NCI-H128 (cell line): ENCODE data around the gene GALNT5.

Experiments used
- DNase-seq: peaks from one replicate; lab custom pipeline; 2025; ENCODE audit not compliant: unreplicated experiment; lab: John Stamatoyannopoulos, UW

Gene GALNT5

DNA sequence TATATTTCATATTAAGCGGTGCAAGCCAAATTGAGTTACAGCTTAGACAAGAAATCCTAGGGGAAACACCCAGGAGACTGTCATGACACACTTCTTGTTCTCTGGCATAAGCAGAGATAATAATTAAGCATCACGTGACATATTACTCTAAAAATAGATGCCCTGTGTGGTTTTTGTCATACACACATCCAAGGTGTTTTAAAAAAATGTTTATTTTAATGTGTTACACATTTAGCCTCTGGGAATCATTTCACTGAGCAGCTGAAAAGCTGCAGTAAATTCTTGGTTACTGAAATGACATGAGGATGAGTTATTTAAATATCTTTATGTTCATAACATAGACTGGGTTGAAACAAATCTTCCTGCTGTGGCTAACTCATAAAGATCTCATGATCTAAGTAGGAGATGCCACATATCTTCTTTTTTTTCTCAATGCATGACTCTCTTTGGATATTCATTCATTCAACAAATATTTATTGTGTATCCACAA, 106.2 kb downstream of the GALNT5 start:
- DNase-seq = no peak
